GM23338 (cell line): ENCODE results near the gene UBE2E2. TPM values are rescaled to one million over a fixed set of nuclear protein-coding genes. Genes with fewer than 3 reads are reported as not detected.

Experiments used
- ATAC-seq: fragments of 200-7000 bp; cut with Tn5 transposase; 3 replicates; pipeline ENCODE4 v1.9.1; 2020
- DNase-seq: peaks from one replicate; pipeline ENCODE4 v3.0.0-alpha.2; 2015; ENCODE audit warnings: low spot score
- H2AFZ ChIP-seq: fragments of 200-600 bp; sonication (generic); 2 replicates; pipeline ENCODE4 v1.8.0; 2016; ENCODE audit warnings: antibody characterized with exemption, mild to moderate bottlenecking, moderate library complexity
- H3F3A ChIP-seq: fragments of 200-600 bp; sonication (generic); replicated peaks from 2 replicates; pipeline ENCODE4 v1.8.0; 2017; ENCODE audit warnings: antibody characterized with exemption, mixed run types, low read depth
- H3K27ac ChIP-seq: fragments of 200-600 bp; sonication (generic); 2 replicates; pipeline ENCODE4 v1.6.1; 2016; ENCODE audit warnings: low read depth
- H3K27me3 ChIP-seq: fragments of 200-600 bp; sonication (generic); 2 replicates; pipeline ENCODE4 v1.8.0; 2016; ENCODE audit warnings: mild to moderate bottlenecking, mixed run types, moderate library complexity; ENCODE audit not compliant: insufficient read depth
- H3K36me3 ChIP-seq: fragments of 200-600 bp; sonication (generic); 2 replicates; pipeline ENCODE4 v1.8.0; 2016; ENCODE audit warnings: mild to moderate bottlenecking; ENCODE audit not compliant: insufficient read depth
- H3K4me1 ChIP-seq: fragments of 200-600 bp; sonication (generic); 2 replicates; pipeline ENCODE4 v1.8.0; 2016; ENCODE audit warnings: mild to moderate bottlenecking, moderate library complexity; ENCODE audit not compliant: insufficient read depth
- H3K4me2 ChIP-seq: fragments of 200-600 bp; sonication (generic); 2 replicates; pipeline ENCODE4 v1.7.1; 2017; ENCODE audit warnings: mixed run types
- H3K4me3 ChIP-seq: fragments of 200-600 bp; sonication (generic); 2 replicates; pipeline ENCODE4 v1.6.1; 2016; ENCODE audit warnings: mixed run types
- H3K79me2 ChIP-seq: fragments of 200-600 bp; sonication (generic); replicated peaks from 2 replicates; pipeline ENCODE4 v1.8.0; 2017; ENCODE audit warnings: mild to moderate bottlenecking; ENCODE audit not compliant: insufficient read depth
- H3K9me2 ChIP-seq: fragments of 200-600 bp; sonication (generic); 2 replicates; pipeline ENCODE4 v1.8.0; 2017; ENCODE audit not compliant: insufficient read depth
- H4K20me1 ChIP-seq: fragments of 200-600 bp; sonication (generic); replicated peaks from 2 replicates; pipeline ENCODE4 v1.8.0; 2017; ENCODE audit warnings: mild to moderate bottlenecking; ENCODE audit not compliant: insufficient read depth
- H3K27ac Mint-ChIP-seq: 2 replicates; pipeline ENCODE4 v1.8.0; 2020; ENCODE audit warnings: inconsistent platforms, mild to moderate bottlenecking, moderate library complexity, mixed read lengths
- H3K27me3 Mint-ChIP-seq: 3 replicates; pipeline ENCODE4 v1.8.0; 2022; ENCODE audit warnings: low read depth, mild to moderate bottlenecking, moderate library complexity, mixed read lengths, inconsistent platforms; ENCODE audit not compliant: insufficient read depth, poor library complexity
- H3K36me3 Mint-ChIP-seq: 3 replicates; pipeline ENCODE4 v1.8.0; 2021; ENCODE audit warnings: low read depth, mild to moderate bottlenecking, inconsistent platforms, moderate library complexity, mixed read lengths
- H3K4me1 Mint-ChIP-seq: 3 replicates; pipeline ENCODE4 v1.8.0; 2020; ENCODE audit warnings: mild to moderate bottlenecking, inconsistent platforms, mixed read lengths
- H3K4me3 Mint-ChIP-seq: 3 replicates; pipeline ENCODE4 v1.8.0; 2021; ENCODE audit warnings: moderate library complexity, mild to moderate bottlenecking, inconsistent platforms, mixed read lengths
- H3K9me3 Mint-ChIP-seq: 3 replicates; pipeline ENCODE4 v1.8.0; 2020; ENCODE audit warnings: moderate library complexity, mild to moderate bottlenecking, inconsistent platforms, mixed read lengths
- CREB1 ChIP-seq: fragments of 250-450 bp; sonication (Bioruptor Pico); IDR thresholded peaks from 2 replicates; pipeline ENCODE4 v1.5.0; 2020; ENCODE audit warnings: low read depth, mild to moderate bottlenecking, moderate library complexity
- EZH2 ChIP-seq: fragments of 200-600 bp; sonication (generic); IDR thresholded peaks from one replicate; pipeline ENCODE4 v1.8.0; 2017; ENCODE audit warnings: antibody characterized with exemption, mild to moderate bottlenecking, low read depth; ENCODE audit not compliant: unreplicated experiment
- EZH2phosphoT487 ChIP-seq: fragments of 200-600 bp; sonication (generic); IDR thresholded peaks from one replicate; pipeline ENCODE4 v1.8.1; 2018; ENCODE audit warnings: antibody characterized with exemption; ENCODE audit not compliant: unreplicated experiment
- JUNB ChIP-seq: IDR thresholded peaks from one replicate; pipeline ENCODE4 v1.6.1; 2016; ENCODE audit warnings: antibody characterized with exemption; ENCODE audit not compliant: unreplicated experiment
- NANOG ChIP-seq: IDR thresholded peaks from 2 replicates; pipeline ENCODE4 v1.6.1; 2016; ENCODE audit warnings: antibody characterized with exemption, borderline replicate concordance
- POLR2AphosphoS5 ChIP-seq: IDR thresholded peaks from 2 replicates; pipeline ENCODE4 v1.6.1; 2016; ENCODE audit warnings: antibody characterized with exemption, low read depth
- STAT1 ChIP-seq: IDR thresholded peaks from one replicate; pipeline ENCODE4 v1.6.1; 2016; ENCODE audit warnings: antibody characterized with exemption; ENCODE audit not compliant: unreplicated experiment
- ZNF114 ChIP-seq: fragments of 250-450 bp; sonication (Bioruptor Pico); IDR thresholded peaks from 2 replicates; pipeline ENCODE4 v1.5.0; 2020; ENCODE audit warnings: mild to moderate bottlenecking, moderate library complexity
- ZNF331 ChIP-seq: fragments of 250-450 bp; sonication (Bioruptor Pico); IDR thresholded peaks from 2 replicates; pipeline ENCODE4 v1.5.0; 2020; ENCODE audit warnings: low read depth, mild to moderate bottlenecking, moderate library complexity
- polyA plus RNA-seq: library from polyadenylated mRNA; unstranded; fragments of >200 nt; fragmentation: Nextera tagmentation; extraction: Ambion mirVana; gene quantifications from 2 replicates; pipeline ENCODE4 v1.2.1, GENCODE V29; 2016
- total RNA-seq: library from RNA; depleted of rRNA; stranded (reverse); fragments of >200 nt; shearing (Covaris generic); gene quantifications from 2 replicates; pipeline ENCODE4 v1.2.3, GENCODE V29; 2014
- TF ChIP-seq, protein P1 (sequence below), 2 experiments: fragments of 200-600 bp in 1 of 2; sonication (generic) in 1 of 2; conservative IDR thresholded peaks; 2 replicates each; pipeline versions ENCODE4 v1.5.1 to v1.6.1; 2016 to 2017; ENCODE audit warnings: antibody characterized with exemption in 2 of 2, low read depth in 2 of 2, mild to moderate bottlenecking in 2 of 2, moderate library complexity in 1 of 2
- TF ChIP-seq, protein P2 (sequence below): IDR thresholded peaks from one replicate; pipeline ENCODE4 v1.6.1; 2018; ENCODE audit warnings: antibody characterized with exemption; ENCODE audit not compliant: unreplicated experiment
- TF ChIP-seq, protein P3 (sequence below): IDR thresholded peaks from 2 replicates; pipeline ENCODE4 v1.6.1; 2016; ENCODE audit warnings: antibody characterized with exemption
- TF ChIP-seq, protein P4 (sequence below): fragments of 250-450 bp; sonication (Bioruptor Pico); IDR thresholded peaks from 2 replicates; pipeline ENCODE4 v1.5.0; 2020; ENCODE audit warnings: mild to moderate bottlenecking, moderate library complexity

The UBE2E2 gene
- total and polyA plus RNA-seq, 2 experiments from 2014 or later, result 86.9 to 169 TPM

DNA sequence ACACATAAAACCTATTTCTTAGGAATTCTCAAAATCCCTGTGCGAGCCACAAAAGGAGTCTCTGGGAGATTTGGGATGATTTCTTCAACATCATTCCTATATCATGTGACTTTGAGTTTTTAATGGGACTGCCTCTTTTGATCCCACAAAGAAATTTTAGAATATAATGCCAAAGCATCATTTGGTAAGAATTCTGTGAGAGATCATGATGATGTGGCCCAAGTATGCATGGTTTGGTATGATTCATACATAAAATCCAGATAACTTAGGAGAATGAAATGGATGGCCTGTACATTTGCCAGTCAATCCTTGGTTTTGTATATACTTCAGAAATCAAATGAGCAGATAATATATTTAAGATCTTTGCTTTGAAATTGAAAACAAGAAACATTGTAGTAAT, 61.3 kb downstream of the UBE2E2 start:
- ATAC-seq, result no peak
- Histone ChIP-seq H3K27ac (no peak overlapping the region), H3K4me2 (no peak overlapping the region)

More for the DNA sequence above, 61.3 kb downstream of the UBE2E2 start:
- no peak for DNase-seq
- Histone ChIP-seq H4K20me1 (peaks cover 4% of the 10 kb centered on the region; the same call in 1 of the 2 replicates), H3K79me2 (peaks cover 45% of the 10 kb centered on the region), H3K4me3 (no peak overlapping the region), H2AFZ (no peak overlapping the region), H3K9me2 (no peaks in the 10 kb centered on the region), H3K27me3 (no peaks in the 10 kb centered on the region), H3K4me1 (no peaks in the 10 kb centered on the region), H3K36me3 (no peaks in the 10 kb centered on the region), H3F3A (no peaks in the 10 kb centered on the region)
- no peaks in the 10 kb centered on the region for H3K27me3 Mint-ChIP-seq
- peaks cover 7% of the 10 kb centered on the region; the same call in 2 of the 3 replicates for H3K36me3 Mint-ChIP-seq
- H3K4me3 Mint-ChIP-seq, result no peak overlapping the region
- peaks cover 3% of the 10 kb centered on the region; the same call in 1 of the 3 replicates for H3K4me1 Mint-ChIP-seq
- TF ChIP-seq ZNF114 (CRISPR knock-in tag) (no peak), ZNF331 (CRISPR knock-in tag) (no peak), STAT1 (no peak), JUNB (no peak), EZH2phosphoT487 (no peak), CREB1 (CRISPR knock-in tag) (no peak), EZH2 (no peak), POLR2AphosphoS5 (no peak), NANOG (no peak)
- TF ChIP-seq, protein P1, sequence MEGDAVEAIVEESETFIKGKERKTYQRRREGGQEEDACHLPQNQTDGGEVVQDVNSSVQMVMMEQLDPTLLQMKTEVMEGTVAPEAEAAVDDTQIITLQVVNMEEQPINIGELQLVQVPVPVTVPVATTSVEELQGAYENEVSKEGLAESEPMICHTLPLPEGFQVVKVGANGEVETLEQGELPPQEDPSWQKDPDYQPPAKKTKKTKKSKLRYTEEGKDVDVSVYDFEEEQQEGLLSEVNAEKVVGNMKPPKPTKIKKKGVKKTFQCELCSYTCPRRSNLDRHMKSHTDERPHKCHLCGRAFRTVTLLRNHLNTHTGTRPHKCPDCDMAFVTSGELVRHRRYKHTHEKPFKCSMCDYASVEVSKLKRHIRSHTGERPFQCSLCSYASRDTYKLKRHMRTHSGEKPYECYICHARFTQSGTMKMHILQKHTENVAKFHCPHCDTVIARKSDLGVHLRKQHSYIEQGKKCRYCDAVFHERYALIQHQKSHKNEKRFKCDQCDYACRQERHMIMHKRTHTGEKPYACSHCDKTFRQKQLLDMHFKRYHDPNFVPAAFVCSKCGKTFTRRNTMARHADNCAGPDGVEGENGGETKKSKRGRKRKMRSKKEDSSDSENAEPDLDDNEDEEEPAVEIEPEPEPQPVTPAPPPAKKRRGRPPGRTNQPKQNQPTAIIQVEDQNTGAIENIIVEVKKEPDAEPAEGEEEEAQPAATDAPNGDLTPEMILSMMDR (conservative IDR thresholded peaks at IDR 0.05; ENCODE audit: low read depth in 2 of 2), result no peak
- TF ChIP-seq, protein P2, sequence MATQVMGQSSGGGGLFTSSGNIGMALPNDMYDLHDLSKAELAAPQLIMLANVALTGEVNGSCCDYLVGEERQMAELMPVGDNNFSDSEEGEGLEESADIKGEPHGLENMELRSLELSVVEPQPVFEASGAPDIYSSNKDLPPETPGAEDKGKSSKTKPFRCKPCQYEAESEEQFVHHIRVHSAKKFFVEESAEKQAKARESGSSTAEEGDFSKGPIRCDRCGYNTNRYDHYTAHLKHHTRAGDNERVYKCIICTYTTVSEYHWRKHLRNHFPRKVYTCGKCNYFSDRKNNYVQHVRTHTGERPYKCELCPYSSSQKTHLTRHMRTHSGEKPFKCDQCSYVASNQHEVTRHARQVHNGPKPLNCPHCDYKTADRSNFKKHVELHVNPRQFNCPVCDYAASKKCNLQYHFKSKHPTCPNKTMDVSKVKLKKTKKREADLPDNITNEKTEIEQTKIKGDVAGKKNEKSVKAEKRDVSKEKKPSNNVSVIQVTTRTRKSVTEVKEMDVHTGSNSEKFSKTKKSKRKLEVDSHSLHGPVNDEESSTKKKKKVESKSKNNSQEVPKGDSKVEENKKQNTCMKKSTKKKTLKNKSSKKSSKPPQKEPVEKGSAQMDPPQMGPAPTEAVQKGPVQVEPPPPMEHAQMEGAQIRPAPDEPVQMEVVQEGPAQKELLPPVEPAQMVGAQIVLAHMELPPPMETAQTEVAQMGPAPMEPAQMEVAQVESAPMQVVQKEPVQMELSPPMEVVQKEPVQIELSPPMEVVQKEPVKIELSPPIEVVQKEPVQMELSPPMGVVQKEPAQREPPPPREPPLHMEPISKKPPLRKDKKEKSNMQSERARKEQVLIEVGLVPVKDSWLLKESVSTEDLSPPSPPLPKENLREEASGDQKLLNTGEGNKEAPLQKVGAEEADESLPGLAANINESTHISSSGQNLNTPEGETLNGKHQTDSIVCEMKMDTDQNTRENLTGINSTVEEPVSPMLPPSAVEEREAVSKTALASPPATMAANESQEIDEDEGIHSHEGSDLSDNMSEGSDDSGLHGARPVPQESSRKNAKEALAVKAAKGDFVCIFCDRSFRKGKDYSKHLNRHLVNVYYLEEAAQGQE, result no peak
- TF ChIP-seq, protein P3, sequence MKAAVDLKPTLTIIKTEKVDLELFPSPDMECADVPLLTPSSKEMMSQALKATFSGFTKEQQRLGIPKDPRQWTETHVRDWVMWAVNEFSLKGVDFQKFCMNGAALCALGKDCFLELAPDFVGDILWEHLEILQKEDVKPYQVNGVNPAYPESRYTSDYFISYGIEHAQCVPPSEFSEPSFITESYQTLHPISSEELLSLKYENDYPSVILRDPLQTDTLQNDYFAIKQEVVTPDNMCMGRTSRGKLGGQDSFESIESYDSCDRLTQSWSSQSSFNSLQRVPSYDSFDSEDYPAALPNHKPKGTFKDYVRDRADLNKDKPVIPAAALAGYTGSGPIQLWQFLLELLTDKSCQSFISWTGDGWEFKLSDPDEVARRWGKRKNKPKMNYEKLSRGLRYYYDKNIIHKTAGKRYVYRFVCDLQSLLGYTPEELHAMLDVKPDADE, result no peak
- TF ChIP-seq, protein P4, sequence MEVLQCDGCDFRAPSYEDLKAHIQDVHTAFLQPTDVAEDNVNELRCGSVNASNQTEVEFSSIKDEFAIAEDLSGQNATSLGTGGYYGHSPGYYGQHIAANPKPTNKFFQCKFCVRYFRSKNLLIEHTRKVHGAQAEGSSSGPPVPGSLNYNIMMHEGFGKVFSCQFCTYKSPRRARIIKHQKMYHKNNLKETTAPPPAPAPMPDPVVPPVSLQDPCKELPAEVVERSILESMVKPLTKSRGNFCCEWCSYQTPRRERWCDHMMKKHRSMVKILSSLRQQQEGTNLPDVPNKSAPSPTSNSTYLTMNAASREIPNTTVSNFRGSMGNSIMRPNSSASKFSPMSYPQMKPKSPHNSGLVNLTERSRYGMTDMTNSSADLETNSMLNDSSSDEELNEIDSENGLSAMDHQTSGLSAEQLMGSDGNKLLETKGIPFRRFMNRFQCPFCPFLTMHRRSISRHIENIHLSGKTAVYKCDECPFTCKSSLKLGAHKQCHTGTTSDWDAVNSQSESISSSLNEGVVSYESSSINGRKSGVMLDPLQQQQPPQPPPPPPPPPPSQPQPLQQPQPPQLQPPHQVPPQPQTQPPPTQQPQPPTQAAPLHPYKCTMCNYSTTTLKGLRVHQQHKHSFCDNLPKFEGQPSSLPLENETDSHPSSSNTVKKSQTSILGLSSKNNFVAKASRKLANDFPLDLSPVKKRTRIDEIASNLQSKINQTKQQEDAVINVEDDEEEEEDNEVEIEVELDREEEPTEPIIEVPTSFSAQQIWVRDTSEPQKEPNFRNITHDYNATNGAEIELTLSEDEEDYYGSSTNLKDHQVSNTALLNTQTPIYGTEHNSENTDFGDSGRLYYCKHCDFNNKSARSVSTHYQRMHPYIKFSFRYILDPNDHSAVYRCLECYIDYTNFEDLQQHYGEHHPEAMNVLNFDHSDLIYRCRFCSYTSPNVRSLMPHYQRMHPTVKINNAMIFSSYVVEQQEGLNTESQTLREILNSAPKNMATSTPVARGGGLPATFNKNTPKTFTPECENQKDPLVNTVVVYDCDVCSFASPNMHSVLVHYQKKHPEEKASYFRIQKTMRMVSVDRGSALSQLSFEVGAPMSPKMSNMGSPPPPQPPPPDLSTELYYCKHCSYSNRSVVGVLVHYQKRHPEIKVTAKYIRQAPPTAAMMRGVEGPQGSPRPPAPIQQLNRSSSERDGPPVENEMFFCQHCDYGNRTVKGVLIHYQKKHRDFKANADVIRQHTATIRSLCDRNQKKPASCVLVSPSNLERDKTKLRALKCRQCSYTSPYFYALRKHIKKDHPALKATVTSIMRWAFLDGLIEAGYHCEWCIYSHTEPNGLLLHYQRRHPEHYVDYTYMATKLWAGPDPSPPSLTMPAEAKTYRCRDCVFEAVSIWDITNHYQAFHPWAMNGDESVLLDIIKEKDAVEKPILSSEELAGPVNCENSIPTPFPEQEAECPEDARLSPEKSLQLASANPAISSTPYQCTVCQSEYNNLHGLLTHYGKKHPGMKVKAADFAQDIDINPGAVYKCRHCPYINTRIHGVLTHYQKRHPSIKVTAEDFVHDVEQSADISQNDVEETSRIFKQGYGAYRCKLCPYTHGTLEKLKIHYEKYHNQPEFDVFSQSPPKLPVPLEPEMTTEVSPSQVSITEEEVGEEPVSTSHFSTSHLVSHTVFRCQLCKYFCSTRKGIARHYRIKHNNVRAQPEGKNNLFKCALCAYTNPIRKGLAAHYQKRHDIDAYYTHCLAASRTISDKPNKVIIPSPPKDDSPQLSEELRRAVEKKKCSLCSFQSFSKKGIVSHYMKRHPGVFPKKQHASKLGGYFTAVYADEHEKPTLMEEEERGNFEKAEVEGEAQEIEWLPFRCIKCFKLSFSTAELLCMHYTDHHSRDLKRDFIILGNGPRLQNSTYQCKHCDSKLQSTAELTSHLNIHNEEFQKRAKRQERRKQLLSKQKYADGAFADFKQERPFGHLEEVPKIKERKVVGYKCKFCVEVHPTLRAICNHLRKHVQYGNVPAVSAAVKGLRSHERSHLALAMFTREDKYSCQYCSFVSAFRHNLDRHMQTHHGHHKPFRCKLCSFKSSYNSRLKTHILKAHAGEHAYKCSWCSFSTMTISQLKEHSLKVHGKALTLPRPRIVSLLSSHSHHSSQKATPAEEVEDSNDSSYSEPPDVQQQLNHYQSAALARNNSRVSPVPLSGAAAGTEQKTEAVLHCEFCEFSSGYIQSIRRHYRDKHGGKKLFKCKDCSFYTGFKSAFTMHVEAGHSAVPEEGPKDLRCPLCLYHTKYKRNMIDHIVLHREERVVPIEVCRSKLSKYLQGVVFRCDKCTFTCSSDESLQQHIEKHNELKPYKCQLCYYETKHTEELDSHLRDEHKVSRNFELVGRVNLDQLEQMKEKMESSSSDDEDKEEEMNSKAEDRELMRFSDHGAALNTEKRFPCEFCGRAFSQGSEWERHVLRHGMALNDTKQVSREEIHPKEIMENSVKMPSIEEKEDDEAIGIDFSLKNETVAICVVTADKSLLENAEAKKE, result no peak
- peaks cover 3% of the 10 kb centered on the region; the same call in 1 of the 3 replicates for H3K9me3 Mint-ChIP-seq
- H3K27ac Mint-ChIP-seq, result no peak overlapping the region
